ENCODE measurements around the gene TM2D1.
A peak's percentile ranks its signal among the peaks of the same experiment; 100 is the strongest.
"Not testable (repeated sequence)": the region's sequence is repeated elsewhere in the genome, so short reads cannot be mapped to it uniquely, and the experiment has no call there.

The TM2D1 gene

GRCh38 chr1:61724813-61725694, at the start of gene TM2D1:
TM2D1 (minus strand) TSS chr1:61725141; CDS start chr1:61725120, 21 bp downstream.
- peak; percentile 95 for DNase-seq (ENCODE audit: low read depth, low spot score)

DNA sequence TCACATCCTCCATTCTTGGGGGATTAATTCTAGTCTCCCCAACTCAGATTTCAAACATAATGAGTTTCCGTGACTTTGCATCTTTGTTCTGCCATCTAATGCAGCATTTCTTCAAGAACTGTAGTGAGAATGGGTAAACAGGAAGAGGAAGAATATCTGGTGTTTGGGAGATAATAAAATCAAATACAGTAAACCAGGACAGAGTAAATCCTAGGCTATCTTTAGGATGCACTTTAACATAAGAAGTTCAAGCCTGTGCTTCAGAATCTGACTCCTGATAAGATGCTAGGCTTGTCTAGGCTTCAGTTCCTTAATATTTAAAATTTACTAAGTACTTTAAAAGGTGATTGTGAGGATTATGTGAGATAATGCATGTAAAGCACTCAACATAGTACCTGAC, 45.2 kb upstream of the TM2D1 start:
- DNase-seq (ENCODE audit: low read depth, low spot score): no peak

GRCh38 chr1:61757950-61758349, 33.0 kb upstream of the TM2D1 start:
- peak; percentile 17 for DNase-seq (ENCODE audit: low read depth, low spot score)

DNA sequence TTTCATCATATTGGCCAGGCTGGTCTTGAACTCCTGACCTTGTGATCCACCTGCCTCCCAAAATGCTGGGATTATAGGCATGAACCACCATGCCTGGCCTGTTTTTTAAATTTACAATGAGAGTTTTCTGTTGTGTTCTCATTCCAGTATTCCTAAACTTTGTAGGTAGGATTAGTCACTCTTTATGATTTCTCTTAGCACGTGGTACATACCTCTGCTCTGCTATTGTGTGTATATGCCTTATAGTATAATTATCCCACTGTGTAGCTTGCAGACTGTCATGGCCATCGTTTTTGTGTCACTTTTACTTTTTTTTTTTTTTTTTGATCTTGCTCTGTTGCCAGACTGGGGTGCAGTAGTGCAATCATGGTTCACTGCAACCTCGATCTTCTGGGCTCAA, 31.8 kb upstream of the TM2D1 start:
- no peak for DNase-seq (ENCODE audit: low read depth, low spot score)

DNA sequence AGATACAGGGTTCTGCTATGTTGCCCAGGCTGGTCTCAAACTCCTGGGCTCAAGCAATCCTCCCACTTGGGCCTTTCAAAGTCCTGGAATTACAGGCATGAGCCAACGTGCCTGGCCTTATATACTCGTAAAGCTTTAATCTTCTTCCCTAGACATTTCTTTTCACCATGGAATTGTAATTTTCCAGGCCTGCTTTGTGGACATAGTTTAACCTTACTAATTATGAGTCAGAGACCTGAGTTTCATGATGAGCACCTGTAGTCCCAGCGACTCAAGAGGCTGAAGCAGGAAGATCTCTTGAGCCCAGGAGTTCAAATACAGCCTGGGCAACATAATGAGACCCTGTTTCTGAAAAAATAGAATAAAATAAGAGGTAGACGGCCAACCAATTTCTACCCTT, 29.6 kb upstream of the TM2D1 start:
- DNase-seq (ENCODE audit: low read depth, low spot score): no peak

DNA sequence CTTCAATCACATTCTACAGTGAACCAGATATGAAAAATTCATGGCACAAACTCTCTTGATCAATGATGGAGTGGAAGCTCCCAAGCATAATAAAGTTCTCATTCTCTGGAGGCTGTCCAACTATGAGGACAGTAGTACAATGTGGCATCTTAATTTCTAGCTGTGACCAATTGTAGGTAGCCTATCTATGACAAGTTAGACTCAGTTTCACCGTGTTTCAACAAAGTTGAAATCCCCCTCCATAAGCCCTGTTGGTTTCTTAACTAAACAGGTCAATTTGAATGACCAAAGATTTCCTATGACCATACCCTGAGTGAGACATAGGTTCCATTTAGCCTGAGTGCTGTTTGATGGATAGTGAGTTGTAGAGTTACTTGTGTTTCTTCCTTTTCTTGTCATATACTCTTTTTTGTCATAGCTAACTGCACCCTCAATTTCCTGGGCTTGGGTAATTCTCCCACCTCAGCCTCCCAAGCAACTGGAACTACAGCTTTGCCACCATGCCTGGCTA, 29.1 kb upstream of the TM2D1 start:
- no peak for DNase-seq (ENCODE audit: low read depth, low spot score)

DNA sequence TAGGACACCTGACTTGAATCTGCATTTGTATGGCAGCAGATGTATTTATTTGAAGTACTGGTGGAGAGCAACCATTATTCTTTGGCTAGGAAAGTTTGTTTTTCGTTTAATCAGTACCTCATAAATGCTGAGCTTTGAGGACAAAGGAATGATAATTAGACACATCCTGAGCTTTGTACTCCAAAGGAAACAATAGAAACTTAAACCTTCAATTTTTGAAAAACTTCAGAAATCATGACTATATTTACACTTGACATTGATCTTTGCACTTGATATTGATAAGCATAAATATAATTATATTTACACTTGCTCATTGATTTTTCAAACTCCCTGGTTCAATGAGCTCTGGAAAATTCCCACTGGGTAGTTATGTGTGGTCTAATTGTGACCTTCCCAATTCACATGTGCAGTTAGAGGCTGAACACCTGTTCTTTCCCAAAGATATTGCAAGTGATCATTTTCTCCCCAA, 28.0 kb upstream of the TM2D1 start:
- no peak for DNase-seq (ENCODE audit: low read depth, low spot score)

DNA sequence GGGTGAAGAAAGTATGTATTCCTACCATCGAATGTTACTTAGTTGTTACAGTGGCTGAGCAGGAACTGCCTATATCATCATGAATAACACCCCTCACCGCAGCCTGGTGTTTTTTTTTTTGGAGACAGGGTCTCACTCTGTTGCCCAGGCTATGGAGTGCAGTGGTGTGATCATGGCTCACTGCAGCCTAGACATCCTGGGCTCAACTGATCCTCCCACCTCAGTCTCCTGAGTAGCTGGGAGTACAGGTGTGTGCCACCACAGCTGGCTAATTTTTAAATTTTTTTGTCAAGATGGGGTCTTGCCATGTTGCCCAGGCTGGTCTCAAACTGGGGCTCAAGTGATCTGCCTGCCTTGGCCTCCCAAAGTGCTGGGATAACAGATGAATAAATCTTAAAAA, 24.6 kb upstream of the TM2D1 start:
- DNase-seq (ENCODE audit: low read depth, low spot score): no peak

GRCh38 chr1:61748566-61748965, 23.6 kb upstream of the TM2D1 start:
- no peak for DNase-seq (ENCODE audit: low read depth, low spot score)

DNA sequence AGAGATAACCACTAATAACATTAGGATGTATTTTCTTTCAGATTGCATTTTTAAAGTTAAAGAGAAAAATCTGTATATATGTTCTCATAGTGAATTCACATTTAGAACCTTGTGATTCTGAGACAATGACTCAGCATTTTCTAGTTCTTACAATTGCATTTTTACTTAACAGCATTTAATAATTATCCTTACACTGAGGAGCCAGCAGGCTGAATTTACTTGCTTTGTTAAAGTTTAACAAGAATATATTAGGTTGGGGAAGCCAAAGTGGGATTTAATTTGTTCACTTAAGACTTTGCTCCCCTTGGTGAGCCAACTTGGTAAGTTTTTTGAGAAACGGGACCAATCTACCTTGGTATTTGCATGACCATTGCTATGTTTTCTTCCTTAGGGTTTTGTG, 21.9 kb upstream of the TM2D1 start:
- DNase-seq (ENCODE audit: low read depth, low spot score): peak; percentile 24

DNA sequence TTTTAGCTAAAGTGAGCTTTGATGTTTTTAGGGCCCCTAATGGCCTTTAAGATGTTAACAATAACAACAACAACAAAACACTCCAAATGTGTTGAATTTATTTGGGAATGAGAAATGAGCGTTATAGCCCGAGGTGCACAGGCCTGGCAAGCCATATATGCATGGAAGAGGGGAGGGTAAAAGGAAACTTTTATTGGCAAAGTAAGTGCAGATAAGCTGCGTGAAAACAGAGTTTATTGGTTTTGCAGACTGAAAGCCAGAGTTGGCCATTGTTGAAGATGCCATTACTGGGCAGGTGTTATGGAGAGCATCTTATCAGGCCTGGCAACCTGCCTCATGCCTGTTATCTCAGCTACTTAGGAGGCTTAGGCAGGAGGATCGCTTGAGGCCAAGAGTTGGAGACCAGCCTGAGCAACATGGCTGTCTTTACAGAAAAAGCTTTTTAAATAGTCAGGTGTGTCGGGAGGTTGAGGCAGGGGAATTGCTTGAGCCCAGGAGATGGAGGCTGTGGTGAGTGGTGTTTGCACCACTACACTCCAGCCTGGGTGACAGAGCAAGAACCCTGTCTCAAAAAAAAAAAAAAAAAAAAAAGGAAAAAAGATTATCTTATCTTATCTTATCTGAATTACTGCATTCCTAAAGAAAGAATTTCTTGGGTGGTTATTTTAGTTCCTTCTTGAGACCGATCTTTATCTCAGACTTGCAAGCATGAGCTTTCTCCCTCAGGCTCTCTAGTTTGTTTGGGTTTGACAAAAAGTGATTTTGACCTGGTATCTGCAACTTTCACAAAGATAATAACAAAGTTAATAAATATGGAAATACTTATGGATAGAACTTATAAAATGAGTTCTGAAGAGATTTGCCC, 19.0 kb upstream of the TM2D1 start:
- DNase-seq (ENCODE audit: low read depth, low spot score): peak; percentile 15

GRCh38 chr1:61743431-61743705, 18.4 kb upstream of the TM2D1 start:
- DNase-seq (ENCODE audit: low read depth, low spot score): no peak

- DNase-seq (ENCODE audit: low read depth, low spot score): peak; percentile 76
Measured at GRCh38 chr1:61742620-61743430, 17.9 kb upstream of the TM2D1 start.

GRCh38 chr1:61741711-61742619, 17.0 kb upstream of the TM2D1 start, which contains the start of gene PATJ:
PATJ (plus strand) TSS chr1:61742480; CDS start chr1:61762893, 20,413 bp downstream.
- DNase-seq (ENCODE audit: low read depth, low spot score): peak; percentile 62

- DNase-seq (ENCODE audit: low read depth, low spot score): no peak
Measured at GRCh38 chr1:61740751-61741700, 16.1 kb upstream of the TM2D1 start.

DNA sequence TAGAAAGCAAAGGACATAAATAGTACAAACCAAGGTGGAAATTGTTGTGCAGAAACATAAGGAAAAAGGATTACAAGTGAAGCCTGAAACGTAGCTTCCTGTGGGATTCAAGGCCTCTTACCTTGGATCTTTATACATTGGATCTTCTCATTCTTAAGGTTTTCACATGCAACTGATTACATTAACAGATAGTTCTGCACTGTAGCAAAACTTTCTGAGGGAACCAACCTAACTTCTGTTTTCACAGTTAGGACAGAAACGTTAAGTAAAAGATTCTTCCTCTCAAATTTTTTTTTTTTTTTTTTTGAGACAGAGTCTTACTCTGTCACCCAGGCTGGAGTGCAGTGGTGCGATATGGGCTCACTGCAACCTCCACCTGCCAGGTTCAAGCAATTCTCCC, 7.8 kb upstream of the TM2D1 start:
- DNase-seq (ENCODE audit: low read depth, low spot score): no peak

DNA sequence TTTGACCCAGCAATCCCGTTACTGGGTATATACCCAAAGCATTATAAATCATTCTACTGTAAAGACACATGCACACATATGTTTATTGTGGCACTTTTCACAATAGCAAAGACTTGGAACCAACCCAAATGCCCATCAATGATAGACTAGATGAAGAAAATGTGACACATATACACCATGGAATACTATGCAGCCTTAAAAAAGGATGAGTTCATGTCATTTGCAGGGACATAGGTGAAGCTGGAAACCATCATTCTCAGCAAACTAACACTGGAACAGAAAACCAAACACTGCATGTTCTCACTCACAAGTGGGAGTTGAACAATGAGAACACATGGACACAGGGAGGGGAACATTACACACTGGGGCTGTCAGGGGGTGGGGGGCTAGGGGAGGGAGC, 5.7 kb upstream of the TM2D1 start:
- DNase-seq (ENCODE audit: low read depth, low spot score): not testable (repeated sequence)

DNA sequence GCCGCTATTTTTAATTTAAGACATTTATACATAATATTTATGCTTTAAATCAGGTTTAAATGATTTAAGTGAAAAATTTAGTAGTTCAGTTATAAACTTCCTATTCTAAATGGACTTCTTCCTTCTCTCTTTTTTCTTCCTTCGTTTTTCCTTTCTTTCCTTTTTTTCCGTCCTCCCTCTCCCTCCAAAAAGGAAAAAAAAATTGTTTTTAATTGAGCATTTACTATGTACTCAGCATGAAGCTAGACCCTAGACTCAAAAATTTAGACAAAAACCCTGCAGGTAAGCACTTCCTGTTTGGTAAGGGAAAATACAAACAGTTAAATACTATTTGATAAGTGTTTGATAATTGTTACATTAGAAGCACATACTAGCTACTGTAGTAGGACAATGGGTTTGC, 2.6 kb upstream of the TM2D1 start:
- DNase-seq (ENCODE audit: low read depth, low spot score): no peak

- DNase-seq (ENCODE audit: low read depth, low spot score): no peak
Measured at GRCh38 chr1:61724506-61724812, 482 bp downstream of the TM2D1 start.

Measured in astrocyte of the hippocampus (primary cell).